HEK293 (cell line): ENCODE results near the gene ENDOG.
"Not testable (repeated sequence)": the region's sequence is repeated elsewhere in the genome, so short reads cannot be mapped to it uniquely, and the experiment has no call there.

Experiments used
- ZNF48 ChIP-seq: fragments of 450-650 bp; formaldehyde crosslinking; IDR thresholded peaks from 2 replicates; pipeline ENCODE4 v1.5.1; 2016; ENCODE audit warnings: missing biosample characterization, missing genetic modification characterization
- ZNF585B ChIP-seq: fragments of 450-650 bp; formaldehyde crosslinking; IDR thresholded peaks from 2 replicates; pipeline ENCODE4 v1.5.1; 2016; ENCODE audit warnings: missing biosample characterization, missing genetic modification characterization

DNA sequence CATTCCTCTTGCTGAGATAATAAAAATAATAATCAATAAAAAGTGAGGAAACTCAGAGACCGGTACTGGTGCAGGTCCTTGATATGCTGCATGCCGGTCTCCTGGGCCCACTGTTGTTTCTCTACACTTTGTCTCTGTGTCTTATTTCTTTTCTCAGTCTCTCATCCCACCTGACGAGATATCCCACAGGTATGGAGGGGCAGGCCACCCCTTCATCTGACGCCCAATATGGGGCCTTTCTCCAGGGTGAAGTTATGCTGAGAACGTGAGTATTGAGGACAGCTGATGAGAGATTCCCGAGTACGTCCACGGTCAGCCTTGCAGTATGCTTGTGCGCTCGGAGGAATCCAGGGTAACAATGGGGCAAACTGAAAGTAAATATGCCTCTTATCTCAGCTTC lies 32.7 kb downstream of the ENDOG start:
- not testable (repeated sequence) for TF ChIP-seq ZNF585B, ZNF48 (tag by site-specific recombination)
